Measurements from ENCODE around the gene ITFG1.

GRCh38 chr16:47387026-47387734 is 73.7 kb downstream of the ITFG1 start:
- no peak for TF ChIP-seq POLR2A (IDR thresholded peaks at IDR 0.05)
- TF ChIP-seq POLR2AphosphoS5 (IDR thresholded peaks at IDR 0.05): no peak

All from breast epithelium (tissue), 3 donors.